PFSK-1 (cell line): ENCODE results near the gene IL17A.

Experiments used
- FOXP2 ChIP-seq: optimal IDR thresholded peaks from 2 replicates; pipeline ENCODE3; 2011; ENCODE audit warnings: borderline replicate concordance, control low read depth, inconsistent platforms; ENCODE audit not compliant: insufficient read depth; ENCODE audit errors: extremely low read length, extremely low read depth
- POLR2AphosphoS5 ChIP-seq: IDR thresholded peaks from 2 replicates; pipeline ENCODE4 v1.6.1; 2012; ENCODE audit warnings: low read depth, mild to moderate bottlenecking, control low read depth, low read length, moderate library complexity
- REST ChIP-seq, 2 experiments: IDR thresholded peaks; 2 replicates each; pipeline versions ENCODE4 v1.6.1 to v1.8.0; 2011 to 2012; ENCODE audit warnings: low read depth in 2 of 2, low read length in 2 of 2, control low read depth in 1 of 2, inconsistent platforms in 1 of 2, mild to moderate bottlenecking in 1 of 2, moderate library complexity in 1 of 2; ENCODE audit not compliant: insufficient read depth in 1 of 2
- SIN3A ChIP-seq: IDR thresholded peaks from 2 replicates; pipeline ENCODE4 v1.6.1; 2012; ENCODE audit warnings: mild to moderate bottlenecking, low read length, moderate library complexity, borderline replicate concordance; ENCODE audit not compliant: insufficient read depth
- TAF1 ChIP-seq: IDR thresholded peaks from 2 replicates; pipeline ENCODE4 v1.6.1; 2012; ENCODE audit warnings: low read length, control low read depth, borderline replicate concordance; ENCODE audit not compliant: insufficient read depth

The IL17A gene

GRCh38 chr6:52207066-52207465 lies 20.9 kb downstream of the IL17A start:
- TF ChIP-seq FOXP2 (no peak), POLR2AphosphoS5 (no peak), SIN3A (no peak), REST (IDR thresholded peaks at IDR 0.05; ENCODE audit: insufficient read depth in 1 of 2, low read depth in 2 of 2, low read length in 2 of 2) (no peak), TAF1 (no peak)

GRCh38 chr6:52208612-52209011 lies 22.4 kb downstream of the IL17A start:
- TF ChIP-seq TAF1 = no peak

GRCh38 chr6:52209770-52210169 lies 23.6 kb downstream of the IL17A start:
- TF ChIP-seq POLR2AphosphoS5 = no peak
- TF ChIP-seq FOXP2 = no peak
- no peak for TF ChIP-seq SIN3A
- no peak for TF ChIP-seq REST (IDR thresholded peaks at IDR 0.05; ENCODE audit: insufficient read depth in 1 of 2, low read depth in 2 of 2, low read length in 2 of 2)
- TF ChIP-seq TAF1 = no peak

- TF ChIP-seq REST (IDR thresholded peaks at IDR 0.05; ENCODE audit: insufficient read depth in 1 of 2, low read depth in 2 of 2, low read length in 2 of 2) (no peak), SIN3A (no peak), FOXP2 (no peak), TAF1 (no peak), POLR2AphosphoS5 (no peak)
Observed at GRCh38 chr6:52210227-52210626, 24.1 kb downstream of the IL17A start.

GRCh38 chr6:52213127-52213526 lies 27.0 kb downstream of the IL17A start:
- TF ChIP-seq SIN3A (no peak), FOXP2 (no peak), POLR2AphosphoS5 (no peak), REST (IDR thresholded peaks at IDR 0.05; ENCODE audit: insufficient read depth in 1 of 2, low read depth in 2 of 2, low read length in 2 of 2) (no peak), TAF1 (no peak)
